ENCODE data around the gene TCP11L1. TPM values are rescaled to one million over a fixed set of nuclear protein-coding genes. Genes with fewer than 3 reads are reported as not detected.

The TCP11L1 gene
- total RNA-seq, 4 donors from 2014 or later, result 33.5 to 73.6 (median 55.4) TPM

DNA sequence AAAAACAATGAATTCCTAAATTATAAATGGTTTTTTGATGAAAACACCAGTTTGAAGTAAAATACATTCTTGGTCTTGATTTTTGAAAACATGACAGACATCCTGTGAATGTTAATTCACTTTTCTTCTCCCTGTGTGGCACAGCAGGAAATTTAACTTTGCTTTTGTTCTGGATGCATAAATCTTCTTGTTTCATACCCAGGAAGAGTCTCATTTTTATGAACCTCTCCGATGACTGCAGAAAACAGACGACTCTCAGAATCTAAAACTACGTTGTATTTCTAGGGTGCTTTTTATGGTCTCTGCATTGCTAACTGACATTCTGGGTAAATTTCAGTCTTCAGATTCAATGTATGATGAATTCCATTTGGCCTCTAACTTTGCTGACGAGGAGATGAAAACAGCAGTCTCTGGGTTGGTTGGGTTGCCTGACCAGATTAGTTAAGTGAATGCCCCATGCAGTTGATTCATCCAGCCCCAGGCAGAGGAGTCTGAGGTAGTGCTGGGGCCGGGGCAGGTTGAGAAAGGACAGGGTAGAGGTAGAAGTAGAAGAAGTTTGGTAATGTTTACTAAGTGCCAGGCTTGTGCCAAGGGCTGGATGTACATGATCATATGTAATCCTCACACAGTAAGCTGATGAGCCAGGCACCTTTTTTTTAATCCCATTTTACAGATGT is 20.1 kb downstream of the TCP11L1 start:
- no peak overlapping the region for H3K27ac ChIP-seq
- H3K4me1 ChIP-seq, result peaks cover 0 to 27% (median 0%) of the 10 kb centered on the region in 3 donors
- no peaks in the 10 kb centered on the region for H3K27me3 ChIP-seq
- H3K36me3 ChIP-seq, result peaks cover 0 to 98% of the 10 kb centered on the region in 2 donors
- no peak for TF ChIP-seq POLR2AphosphoS5 (IDR thresholded peaks at IDR 0.05)
- ATAC-seq, result no peak
- 70 to 83% methylated on average over 4 of the region's 5 CpGs for WGBS, 2 donors (ENCODE audit: low coverage in 1 of 2)
- no peaks in the 10 kb centered on the region for H3K9me3 ChIP-seq
- no peak overlapping the region for H3K4me3 ChIP-seq

DNA sequence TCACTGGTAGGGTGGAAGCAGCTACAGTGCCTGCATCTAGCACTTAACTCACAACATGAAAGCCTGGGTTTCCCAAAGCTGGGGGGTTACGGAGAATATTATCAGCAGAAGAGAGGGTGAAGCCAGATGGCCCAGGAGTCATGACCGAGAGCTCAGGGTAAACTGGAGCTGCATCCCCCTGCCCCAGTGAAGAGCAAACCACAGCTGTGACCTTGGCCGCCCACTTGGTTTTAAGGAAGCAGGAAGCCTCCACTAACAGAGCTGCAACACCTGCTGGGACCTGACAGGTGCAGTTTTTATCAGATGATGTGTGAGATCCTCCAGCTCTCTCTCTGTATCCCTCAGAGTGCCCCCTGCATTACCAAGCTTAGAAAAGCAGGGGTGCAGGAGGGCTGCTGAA is 20.9 kb downstream of the TCP11L1 start:
- Histone ChIP-seq H3K4me1 (peaks cover 0 to 35% (median 0%) of the 10 kb centered on the region in 3 donors), H3K27me3 (no peaks in the 10 kb centered on the region), H3K27ac (no peak overlapping the region), H3K36me3 (peaks cover 0 to 98% of the 10 kb centered on the region in 2 donors), H3K9me3 (no peaks in the 10 kb centered on the region), H3K4me3 (no peak overlapping the region)
- no peak for ATAC-seq
- WGBS, 2 donors (ENCODE audit: low coverage in 1 of 2), result 83% methylated on average over 1 of the region's 3 CpGs; no CpG with 5 or more reads in 1 of the 2 donors
- TF ChIP-seq EP300 (IDR thresholded peaks at IDR 0.05) (no peak), POLR2AphosphoS5 (IDR thresholded peaks at IDR 0.05) (no peak), POLR2A (IDR thresholded peaks at IDR 0.05) (no peak)
- TF ChIP-seq, protein P1, sequence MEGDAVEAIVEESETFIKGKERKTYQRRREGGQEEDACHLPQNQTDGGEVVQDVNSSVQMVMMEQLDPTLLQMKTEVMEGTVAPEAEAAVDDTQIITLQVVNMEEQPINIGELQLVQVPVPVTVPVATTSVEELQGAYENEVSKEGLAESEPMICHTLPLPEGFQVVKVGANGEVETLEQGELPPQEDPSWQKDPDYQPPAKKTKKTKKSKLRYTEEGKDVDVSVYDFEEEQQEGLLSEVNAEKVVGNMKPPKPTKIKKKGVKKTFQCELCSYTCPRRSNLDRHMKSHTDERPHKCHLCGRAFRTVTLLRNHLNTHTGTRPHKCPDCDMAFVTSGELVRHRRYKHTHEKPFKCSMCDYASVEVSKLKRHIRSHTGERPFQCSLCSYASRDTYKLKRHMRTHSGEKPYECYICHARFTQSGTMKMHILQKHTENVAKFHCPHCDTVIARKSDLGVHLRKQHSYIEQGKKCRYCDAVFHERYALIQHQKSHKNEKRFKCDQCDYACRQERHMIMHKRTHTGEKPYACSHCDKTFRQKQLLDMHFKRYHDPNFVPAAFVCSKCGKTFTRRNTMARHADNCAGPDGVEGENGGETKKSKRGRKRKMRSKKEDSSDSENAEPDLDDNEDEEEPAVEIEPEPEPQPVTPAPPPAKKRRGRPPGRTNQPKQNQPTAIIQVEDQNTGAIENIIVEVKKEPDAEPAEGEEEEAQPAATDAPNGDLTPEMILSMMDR (IDR thresholded peaks at IDR 0.05), result no peak

DNA sequence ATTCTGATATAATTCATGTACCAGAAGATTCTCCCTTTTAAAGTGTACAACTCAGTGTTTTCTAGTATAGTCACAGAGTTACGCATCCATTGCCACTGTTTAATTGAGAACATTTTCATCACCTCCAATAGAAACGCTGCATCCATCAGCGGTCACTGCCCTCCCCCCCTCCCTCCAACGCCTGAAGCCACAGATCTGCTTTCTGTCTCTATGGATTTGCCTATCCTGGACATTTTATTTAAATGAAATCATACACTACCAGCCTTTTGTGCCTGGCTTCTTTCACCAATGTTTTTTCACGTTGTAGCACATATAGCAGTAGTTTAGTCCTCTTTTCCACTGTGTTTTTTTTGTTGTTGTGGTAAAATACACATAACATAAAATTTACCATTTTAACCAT is 22.8 kb downstream of the TCP11L1 start:
- no peak overlapping the region for H3K27ac ChIP-seq
- peaks cover 0 to 98% of the 10 kb centered on the region in 2 donors for H3K36me3 ChIP-seq
- no peaks in the 10 kb centered on the region for H3K27me3 ChIP-seq
- peaks cover 0 to 37% (median 0%) of the 10 kb centered on the region in 3 donors for H3K4me1 ChIP-seq
- 44 to 57% methylated on average over 5 of the region's 5 CpGs for WGBS, 2 donors (ENCODE audit: low coverage in 1 of 2)
- TF ChIP-seq POLR2AphosphoS5 (IDR thresholded peaks at IDR 0.05), result no peak
- no peak for TF ChIP-seq EP300 (IDR thresholded peaks at IDR 0.05)
- no peak for TF ChIP-seq POLR2A (IDR thresholded peaks at IDR 0.05)
- TF ChIP-seq, protein P1 (IDR thresholded peaks at IDR 0.05), result no peak
- no peak overlapping the region for H3K4me3 ChIP-seq
- ATAC-seq, result no peak
- no peaks in the 10 kb centered on the region for H3K9me3 ChIP-seq

DNA sequence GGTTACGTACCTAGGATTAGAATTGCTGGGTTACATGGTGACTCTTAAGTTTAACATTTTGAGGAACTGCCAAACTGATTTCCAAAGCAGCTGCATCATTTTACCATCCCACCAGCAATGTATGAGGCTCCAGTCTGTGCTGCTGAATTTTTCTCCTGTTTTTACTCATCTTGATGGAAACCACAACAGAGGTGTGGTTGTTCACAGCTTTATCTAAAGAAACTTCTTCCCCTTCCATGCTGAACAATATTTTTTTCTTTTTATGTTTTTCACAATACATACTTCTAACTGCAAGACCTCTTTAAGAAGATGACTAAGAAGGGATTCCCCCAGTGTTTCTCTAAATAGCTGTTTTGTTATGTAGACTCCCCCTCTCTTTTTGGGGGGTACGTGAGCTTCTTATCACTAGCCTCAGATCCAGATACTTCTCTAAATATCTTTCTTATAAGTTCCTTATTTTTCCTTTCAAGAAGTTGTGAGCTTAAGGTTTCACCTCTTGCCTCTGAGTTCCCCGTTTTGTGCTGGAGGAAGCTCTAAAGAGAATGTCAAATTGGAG is 24.0 kb downstream of the TCP11L1 start:
- H3K4me3 ChIP-seq, result no peak overlapping the region
- no peak for ATAC-seq
- no peaks in the 10 kb centered on the region for H3K9me3 ChIP-seq
- 33 to 41% methylated on average over 2 of the region's 3 CpGs for WGBS, 2 donors (ENCODE audit: low coverage in 1 of 2)
- TF ChIP-seq EP300 (IDR thresholded peaks at IDR 0.05), result no peak
- no peak for TF ChIP-seq POLR2A (IDR thresholded peaks at IDR 0.05)
- TF ChIP-seq POLR2AphosphoS5 (IDR thresholded peaks at IDR 0.05), result no peak
- H3K4me1 ChIP-seq, result peaks cover 0 to 37% (median 0%) of the 10 kb centered on the region in 3 donors
- H3K27ac ChIP-seq, result peak overlapping the region in 1 of 4 donors; percentile 50
- peaks cover 0 to 98% of the 10 kb centered on the region in 2 donors for H3K36me3 ChIP-seq
- no peaks in the 10 kb centered on the region for H3K27me3 ChIP-seq

DNA sequence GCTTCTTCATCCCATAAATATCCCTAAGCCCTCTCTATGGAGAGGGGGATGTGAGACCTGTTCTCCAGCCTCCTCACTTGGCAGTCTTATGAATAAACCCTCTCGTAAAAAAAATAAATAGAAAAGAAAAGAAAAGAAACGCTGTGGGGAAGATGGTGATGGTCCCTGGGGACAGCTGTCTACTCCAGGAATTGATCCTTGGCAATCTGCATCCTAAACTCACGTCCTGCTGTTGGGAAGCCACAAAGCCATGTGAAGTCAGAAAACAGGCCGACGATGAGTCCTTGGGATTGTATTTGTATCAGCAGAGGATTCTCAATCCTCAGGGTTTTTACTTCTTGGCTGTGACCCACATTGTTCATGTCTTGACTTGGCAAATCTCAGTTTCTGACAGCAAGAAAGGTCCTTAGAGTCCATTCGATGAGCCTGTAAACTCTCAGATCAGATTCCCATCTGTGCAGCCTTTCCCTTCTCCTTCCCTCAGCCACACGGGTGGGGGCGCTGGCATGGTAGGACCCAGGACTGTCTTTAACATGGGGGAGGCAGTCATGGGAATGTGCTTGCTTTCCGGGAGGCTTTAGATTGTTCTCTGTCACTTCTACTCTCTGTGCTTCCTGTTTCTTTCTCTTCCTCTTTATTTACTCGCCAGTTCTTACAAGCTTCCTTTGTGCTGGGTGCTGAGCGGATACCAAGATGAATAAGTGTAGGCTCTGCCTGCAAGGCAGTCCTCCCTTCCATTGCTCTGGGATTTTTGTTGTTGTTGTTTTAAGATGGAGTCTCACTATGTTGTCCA is 24.9 kb downstream of the TCP11L1 start:
- ATAC-seq, result no peak
- H3K27ac ChIP-seq, result peak overlapping the region in 1 of 4 donors; percentile 50
- no peak for TF ChIP-seq EP300 (IDR thresholded peaks at IDR 0.05)
- no peak for TF ChIP-seq POLR2A (IDR thresholded peaks at IDR 0.05)
- TF ChIP-seq, protein P1 (IDR thresholded peaks at IDR 0.05), result no peak
- no peak for TF ChIP-seq POLR2AphosphoS5 (IDR thresholded peaks at IDR 0.05)
- no peaks in the 10 kb centered on the region for H3K27me3 ChIP-seq
- peaks cover 0 to 98% of the 10 kb centered on the region in 2 donors for H3K36me3 ChIP-seq
- no peaks in the 10 kb centered on the region for H3K9me3 ChIP-seq
- WGBS, 2 donors (ENCODE audit: low coverage in 1 of 2), result 35 to 43% methylated on average over 7 to 11 of the region's 11 CpGs
- H3K4me3 ChIP-seq, result no peak overlapping the region
- H3K4me1 ChIP-seq, result peaks cover 0 to 37% (median 0%) of the 10 kb centered on the region in 3 donors

Measured in gastroesophageal sphincter (tissue), 4 donors.